Hematopoietic multipotent progenitor cell treated with erythropoietin and hydrocortisone succinate and interleukin-3 and kit ligand, for 8 days (in vitro differentiated cells): ENCODE data around the gene PORCN.

Source experiments
- DNase-seq: peaks from one replicate; pipeline ENCODE4 v3.0.0-alpha.2; 2015

The PORCN gene

GRCh38 chrX:48508400-48509244 is at the start of gene PORCN:
Gene PORCN, plus strand, starts transcription at chrX:48508992. Its CDS starts 829 bp downstream, at chrX:48509821.
- peak; percentile 70 for DNase-seq

- no peak for DNase-seq
These were observed 49.3 kb upstream of the PORCN start for GRCh38 chrX:48459483-48459882.

- peak; percentile 10 for DNase-seq
These were observed 48.8 kb upstream of the PORCN start for GRCh38 chrX:48460031-48460430.

- DNase-seq, result no peak
These were observed 48.2 kb upstream of the PORCN start for GRCh38 chrX:48460606-48461005.

GRCh38 chrX:48461830-48462229 is 47.0 kb upstream of the PORCN start:
- DNase-seq, result no peak

GRCh38 chrX:48465336-48465933 is 43.4 kb upstream of the PORCN start:
- no peak for DNase-seq

- DNase-seq, result peak; percentile 17
These were observed 42.1 kb upstream of the PORCN start for GRCh38 chrX:48466696-48467095.

GRCh38 chrX:48467281-48467761 is 41.5 kb upstream of the PORCN start:
- peak; percentile 75 for DNase-seq

- DNase-seq, result peak; percentile 75
These were observed 40.5 kb upstream of the PORCN start for GRCh38 chrX:48468247-48468671.

- peak; percentile 74 for DNase-seq
These were observed 39.8 kb upstream of the PORCN start for GRCh38 chrX:48468693-48469691.

- peak; percentile 89 for DNase-seq
These were observed 38.5 kb upstream of the PORCN start, which contains the start of gene SLC38A5 for GRCh38 chrX:48470110-48470832. Gene SLC38A5, minus strand, starts transcription at chrX:48470260. Its CDS starts 2,336 bp downstream, at chrX:48467924.

GRCh38 chrX:48470833-48471118 is 38.0 kb upstream of the PORCN start:
- no peak for DNase-seq

- DNase-seq, result no peak
These were observed 37.3 kb upstream of the PORCN start for GRCh38 chrX:48471504-48471903.

GRCh38 chrX:48472225-48472624 is 36.6 kb upstream of the PORCN start:
- no peak for DNase-seq

- no peak for DNase-seq
These were observed 35.7 kb upstream of the PORCN start for GRCh38 chrX:48472851-48473703.

- no peak for DNase-seq
These were observed 35.1 kb upstream of the PORCN start for GRCh38 chrX:48473704-48473990.

GRCh38 chrX:48474127-48474526 is 34.7 kb upstream of the PORCN start:
- DNase-seq, result peak; percentile 59

- DNase-seq, result no peak
These were observed 34.2 kb upstream of the PORCN start for GRCh38 chrX:48474581-48474980.

- peak; percentile 43 for DNase-seq
These were observed 33.5 kb upstream of the PORCN start for GRCh38 chrX:48475296-48475695.

GRCh38 chrX:48475774-48476577 is 32.8 kb upstream of the PORCN start, which contains the start of gene FTSJ1:
Gene FTSJ1, plus strand, starts transcription at chrX:48476199. Its CDS starts 1,849 bp downstream, at chrX:48478048.
- DNase-seq, result peak; percentile 94

GRCh38 chrX:48476919-48477318 is 31.9 kb upstream of the PORCN start:
- DNase-seq, result no peak
